H1 (cell line): ENCODE measurements around the gene RASL10B. TPM values are rescaled to one million over a fixed set of nuclear protein-coding genes. Genes with fewer than 3 reads are reported as not detected.

Source experiments
- CTCF ChIA-PET: fragments of 300-600 bp; sonication (Branson Sonifier 250); formaldehyde crosslinking; loops from one replicate; lab custom pipeline; 2021; ENCODE audit not compliant: partially characterized antibody; lab: Charles Lee
- POLR2A ChIA-PET: fragments of 300-600 bp; sonication (Branson Sonifier 250); formaldehyde crosslinking; loops from one replicate; lab custom pipeline; 2021; ENCODE audit warnings: inconsistent platforms; ENCODE audit not compliant: partially characterized antibody; lab: Charles Lee
- DNase-seq, 2 experiments: peaks; one replicate each; pipeline versions ENCODE4 v3.0.0 to v3.0.0-alpha.2; 2010 to 2022; ENCODE audit warnings: low spot score in 2 of 2, low read depth in 1 of 2, mixed read lengths in 1 of 2
- FAIRE-seq: peaks from 2 replicates; lab custom pipeline; 2011; peaks lifted over from hg19 to GRCh38; lab: Jason Lieb, UNC
- H2AFZ ChIP-seq: 2 replicates; pipeline ENCODE4 v1.8.1; 2012; ENCODE audit warnings: low read length, inconsistent platforms
- H2AK5ac ChIP-seq: 2 replicates; pipeline ENCODE4 v1.6.1; 2013; ENCODE audit warnings: low read depth, low read length
- H2BK120ac ChIP-seq: replicated peaks from 2 replicates; pipeline ENCODE3; 2013; ENCODE audit warnings: low read depth, low read length, inconsistent platforms
- H2BK12ac ChIP-seq: 2 replicates; pipeline ENCODE4 v1.6.1; 2013; ENCODE audit warnings: low read depth, low read length
- H2BK15ac ChIP-seq: 2 replicates; pipeline ENCODE4 v1.6.1; 2013; ENCODE audit warnings: low read length
- H2BK20ac ChIP-seq: 2 replicates; pipeline ENCODE4 v1.6.1; 2013; ENCODE audit warnings: low read length
- H2BK5ac ChIP-seq: 2 replicates; pipeline ENCODE4 v1.6.1; 2013; ENCODE audit warnings: low read depth, low read length
- H3K14ac ChIP-seq: 2 replicates; pipeline ENCODE4 v1.6.1; 2013; ENCODE audit warnings: inconsistent platforms; ENCODE audit not compliant: insufficient read length
- H3K18ac ChIP-seq: 2 replicates; pipeline ENCODE4 v1.6.1; 2013; ENCODE audit warnings: low read length; ENCODE audit errors: extremely low read depth
- H3K23ac ChIP-seq: 2 replicates; pipeline ENCODE4 v1.6.1; 2013; ENCODE audit warnings: inconsistent platforms; ENCODE audit not compliant: insufficient read length
- H3K23me2 ChIP-seq: 2 replicates; pipeline ENCODE4 v1.6.1; 2013; ENCODE audit warnings: low read depth, low read length
- H3K27ac ChIP-seq: 2 replicates; pipeline ENCODE4 v1.6.1; 2011; ENCODE audit warnings: low read depth, low read length, inconsistent platforms
- H3K27me3 ChIP-seq, 4 experiments: replicated peaks in 1 of 4; 1 replicate in 1 of 4; 2 replicates in 3 of 4; pipeline versions ENCODE4 v1.6.1 to v1.8.1; 2011 to 2013; ENCODE audit warnings: low read length in 3 of 4, mild to moderate bottlenecking in 3 of 4, inconsistent platforms in 2 of 4, mixed read lengths in 2 of 4, moderate library complexity in 1 of 4; ENCODE audit not compliant: control insufficient read depth in 3 of 4, insufficient read depth in 3 of 4; ENCODE audit errors: extremely low read depth in 1 of 4
- H3K36me3 ChIP-seq, 4 experiments: 2 replicates each; pipeline versions ENCODE4 v1.6.1 to v1.8.1; 2011 to 2013; ENCODE audit warnings: mild to moderate bottlenecking in 4 of 4, low read length in 3 of 4, moderate library complexity in 2 of 4, control low read depth in 1 of 4, inconsistent platforms in 1 of 4; ENCODE audit not compliant: insufficient read depth in 4 of 4, control insufficient read depth in 2 of 4
- H3K4ac ChIP-seq: replicated peaks from 2 replicates; pipeline ENCODE3; 2013; ENCODE audit warnings: low read length, low read depth, mixed read lengths, inconsistent platforms; ENCODE audit not compliant: insufficient read length
- H3K4me1 ChIP-seq, 4 experiments: replicated peaks in 1 of 4; 1 replicate in 1 of 4; 2 replicates in 3 of 4; pipeline versions ENCODE4 v1.6.1 to v1.8.1; 2011 to 2013; ENCODE audit warnings: low read length in 3 of 4, inconsistent platforms in 2 of 4, mixed read lengths in 1 of 4; ENCODE audit not compliant: insufficient read depth in 4 of 4, control insufficient read depth in 3 of 4
- H3K4me2 ChIP-seq, 2 experiments: 2 replicates each; pipeline versions ENCODE4 v1.6.1 to v1.8.1; 2011 to 2013; ENCODE audit warnings: low read depth in 2 of 2, low read length in 2 of 2, control low read depth in 1 of 2, inconsistent platforms in 1 of 2, mild to moderate bottlenecking in 1 of 2; ENCODE audit not compliant: insufficient read depth in 1 of 2
- H3K4me3 ChIP-seq, 4 experiments: fragments of 200-600, 300-600 bp in 1 of 4; sonication (generic), shearing (Covaris generic), sonication (Bioruptor Twin) in 1 of 4; 2 replicates each; pipeline versions ENCODE4 v1.5.1 to v1.8.1; 2011 to 2016; ENCODE audit warnings: low read length in 4 of 4, low read depth in 3 of 4, control low read depth in 2 of 4, inconsistent platforms in 2 of 4, mild to moderate bottlenecking in 2 of 4, mixed read lengths in 1 of 4, moderate library complexity in 1 of 4; ENCODE audit not compliant: insufficient read depth in 2 of 4; ENCODE audit errors: extremely low read depth in 1 of 4
- H3K56ac ChIP-seq: replicated peaks from 2 replicates; pipeline ENCODE3; 2013; ENCODE audit warnings: low read depth, mild to moderate bottlenecking, mixed read lengths, low read length, inconsistent platforms; ENCODE audit not compliant: insufficient read length
- H3K79me1 ChIP-seq: 2 replicates; pipeline ENCODE4 v1.6.1; 2013; ENCODE audit warnings: low read depth, low read length, control low read depth
- H3K79me2 ChIP-seq, 2 experiments: 2 replicates each; pipeline versions ENCODE4 v1.6.1 to v1.8.1; 2012 to 2013; ENCODE audit warnings: low read length in 2 of 2, mild to moderate bottlenecking in 2 of 2, inconsistent platforms in 1 of 2; ENCODE audit not compliant: insufficient read depth in 2 of 2, control insufficient read depth in 1 of 2
- H3K9ac ChIP-seq, 4 experiments: replicated peaks in 1 of 4; 1 replicate in 1 of 4; 2 replicates in 3 of 4; pipeline versions ENCODE4 v1.6.1 to v1.8.1; 2011 to 2013; ENCODE audit warnings: low read depth in 3 of 4, low read length in 3 of 4, control low read depth in 2 of 4, mild to moderate bottlenecking in 2 of 4, moderate library complexity in 2 of 4, inconsistent platforms in 1 of 4; ENCODE audit errors: extremely low read depth in 1 of 4
- H3K9me3 ChIP-seq, 2 experiments: 2 replicates each; pipeline versions ENCODE4 v1.6.1 to v1.8.1; 2012 to 2013; ENCODE audit warnings: mild to moderate bottlenecking in 2 of 2, moderate library complexity in 2 of 2, control low read depth in 1 of 2, inconsistent platforms in 1 of 2, low read depth in 1 of 2, low read length in 1 of 2, mixed read lengths in 1 of 2; ENCODE audit not compliant: insufficient read depth in 2 of 2
- H4K20me1 ChIP-seq, 2 experiments: replicated peaks in 1 of 2; 2 replicates each; pipeline versions ENCODE3 to v1.8.1; 2011 to 2013; ENCODE audit warnings: inconsistent platforms in 2 of 2, low read length in 2 of 2, mild to moderate bottlenecking in 1 of 2; ENCODE audit not compliant: insufficient read depth in 2 of 2, control insufficient read depth in 1 of 2
- H4K5ac ChIP-seq: 2 replicates; pipeline ENCODE4 v1.6.1; 2013; ENCODE audit warnings: low read length, low read depth, mixed read lengths, inconsistent platforms; ENCODE audit not compliant: insufficient read length
- H4K8ac ChIP-seq: 2 replicates; pipeline ENCODE4 v1.8.0; 2013; ENCODE audit warnings: mild to moderate bottlenecking, moderate library complexity, low read length, inconsistent platforms; ENCODE audit not compliant: insufficient read depth; ENCODE audit errors: extremely low read depth
- H4K91ac ChIP-seq: replicated peaks from 2 replicates; pipeline ENCODE3; 2013; ENCODE audit warnings: low read length, mixed read lengths, inconsistent platforms; ENCODE audit not compliant: insufficient read length
- CBX8 ChIP-seq: fragments of 300-800, 300-1000 bp; sonication (generic); IDR thresholded peaks from 2 replicates; pipeline ENCODE4 v1.7.1; 2016; ENCODE audit warnings: low read depth, low read length, borderline replicate concordance
- JUND ChIP-seq: IDR thresholded peaks from 2 replicates; pipeline ENCODE4 v1.6.1; 2011; ENCODE audit warnings: mild to moderate bottlenecking, improper control_type of control experiment, low read length
- KDM4A ChIP-seq: IDR thresholded peaks from one replicate; pipeline ENCODE4 v1.7.1; 2012; ENCODE audit warnings: low read depth, mild to moderate bottlenecking, moderate library complexity, low read length, inconsistent platforms; ENCODE audit not compliant: severe bottlenecking
- POLR2A ChIP-seq, 2 experiments: IDR thresholded peaks; 1 replicate in 1 of 2; 2 replicates in 1 of 2; pipeline ENCODE4 v1.6.1; 2011; ENCODE audit warnings: low read depth in 2 of 2, low read length in 2 of 2, mild to moderate bottlenecking in 2 of 2; ENCODE audit errors: control extremely low read depth in 1 of 2
- POLR2AphosphoS5 ChIP-seq: IDR thresholded peaks from 2 replicates; pipeline ENCODE4 v1.6.1; 2011; ENCODE audit warnings: low read depth, low read length
- RBBP5 ChIP-seq: IDR thresholded peaks from 2 replicates; pipeline ENCODE4 v1.7.1; 2012; ENCODE audit warnings: low read depth, mild to moderate bottlenecking, inconsistent platforms, low read length, moderate library complexity, borderline replicate concordance
- RXRA ChIP-seq: IDR thresholded peaks from 2 replicates; pipeline ENCODE4 v1.6.1; 2011; ENCODE audit warnings: low read depth, mild to moderate bottlenecking, low read length, moderate library complexity; ENCODE audit not compliant: insufficient read depth
- SP2 ChIP-seq: IDR thresholded peaks from 2 replicates; pipeline ENCODE4 v1.6.1; 2012; ENCODE audit warnings: mild to moderate bottlenecking, low read length, inconsistent platforms
- WGBS, 2 experiments: shearing (Covaris generic) in 1 of 2; methylation state at CpG; one replicate each; pipeline versions ENCODE4 v1.1.6 to v1.1.7; 2013 to 2015; ENCODE audit warnings: low lambda C conversion rate in 2 of 2, mixed read lengths in 2 of 2, inconsistent platforms in 1 of 2, low coverage in 1 of 2, missing lambda C conversion rate in 1 of 2; ENCODE audit not compliant: insufficient replicate concordance in 2 of 2, insufficient coverage in 1 of 2, insufficient read length in 1 of 2; ENCODE audit errors: extremely low coverage in 1 of 2, missing lambda C conversion rate in 1 of 2; 5-methylcytosine and 5-hydroxymethylcytosine counted together
- polyA plus RNA-seq, 7 experiments: library from polyadenylated mRNA; depleted of rRNA in 3 of 7; stranded (reverse) in 5 of 7; unstranded in 2 of 7; fragments of >200 nt in 5 of 7; fragments of 200-250 nt in 2 of 7; gene quantifications; 1 replicate in 5 of 7; 2 replicates in 1 of 7; 4 replicates in 1 of 7; pipeline versions ENCODE4 v1.2.1 to v1.2.3, GENCODE V29; 2011 to 2013; ENCODE audit warnings: missing spikeins in 2 of 7, mixed read lengths in 2 of 7
- total RNA-seq: library from RNA; stranded (reverse); fragmentation: NEBNext Ultra II Directional; extraction: Animal tissue kit (Norgen Biotek cat#: 25700); gene quantifications from 2 replicates; pipeline ENCODE4 v1.2.1, GENCODE V29; 2021

The RASL10B gene
- total and polyA plus RNA-seq, 2 of the 8 experiments (the other 6 are each of a cell fraction or from before 2014, with no cell fraction given) = 17.5 to 22.8 TPM

DNA sequence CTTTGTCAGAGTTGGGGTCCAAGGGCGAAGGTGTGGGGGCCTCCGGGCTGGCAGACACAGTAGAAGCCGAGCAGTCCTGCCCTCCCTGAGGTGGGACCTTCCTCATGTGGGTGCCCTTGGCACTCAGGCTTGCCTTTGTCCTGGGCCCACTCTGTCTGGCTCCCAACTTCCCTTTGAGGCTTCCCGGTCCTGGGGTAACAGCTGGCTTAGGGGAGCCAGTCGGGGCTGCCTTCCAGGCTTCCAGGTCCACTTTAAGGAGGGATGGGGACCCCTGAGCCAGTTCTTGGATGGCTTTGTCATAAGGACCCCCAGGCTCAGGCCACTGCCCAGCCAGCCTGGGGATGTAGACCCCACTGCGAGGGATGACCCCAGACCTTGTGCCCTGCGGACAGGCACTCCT lies 13.8 kb downstream of the RASL10B start:
- Histone ChIP-seq H4K5ac (no peak overlapping the region), H2BK120ac (no peak overlapping the region), H3K18ac (no peak overlapping the region), H2AFZ (no peak overlapping the region), H3K4me1 (peaks cover 0 to 9% (median 6%) of the 10 kb centered on the region in 4 experiments; a peak in 5 of 7 replicates), H4K8ac (no peak overlapping the region), H3K23me2 (peaks cover 5% of the 10 kb centered on the region; the same call in 1 of the 2 replicates), H4K91ac (no peak overlapping the region), H3K56ac (no peak overlapping the region), H3K36me3 (peaks cover 0 to 8% (median 0%) of the 10 kb centered on the region in 4 experiments; a peak in 1 of 8 replicates), H2BK12ac (no peak overlapping the region), H3K27me3 (peaks cover 8 to 34% (median 30%) of the 10 kb centered on the region in 4 experiments), H3K9ac (no peak overlapping the region), H3K14ac (no peak overlapping the region), H3K4ac (no peak overlapping the region), H3K4me2 (no peak overlapping the region), H3K4me3 (no peak overlapping the region), H4K20me1 (peaks cover 0 to 7% of the 10 kb centered on the region in 2 experiments), H2BK5ac (no peak overlapping the region), H2BK20ac (no peak overlapping the region), H3K79me2 (no peaks in the 10 kb centered on the region), H2AK5ac (no peak overlapping the region), H3K23ac (no peak overlapping the region), H3K9me3 (peaks cover 7 to 8% of the 10 kb centered on the region in 2 experiments; a peak in 2 of 4 replicates), H3K27ac (no peak overlapping the region), H3K79me1 (no peaks in the 10 kb centered on the region; the same call in 1 of the 2 replicates), H2BK15ac (no peak overlapping the region)
- no peak for FAIRE-seq
- DNase-seq = no peak
- WGBS, 2 experiments = 88% methylated on average over 5 of the region's 7 CpGs; no CpG with 5 or more reads in 1 of the 2 experiments
- ChIA-PET CTCF (interaction anchor here (0.6 to 8.4 kb wide), 14 partner anchors 12 to 148 kb away, joined by 3 to 166 read pairs (median 3); partner anchors contain the start of gene RASL10B), POLR2A (interaction anchor here (1.4 kb wide), 1 partner anchor 64 kb away, joined by 3 read pairs; the partner anchor contains the start of gene TAF15)
- TF ChIP-seq CBX8 = no peak
- no peak for TF ChIP-seq KDM4A
- TF ChIP-seq RXRA = no peak
- TF ChIP-seq SP2 = no peak
- no peak for TF ChIP-seq JUND
- no peak for TF ChIP-seq POLR2AphosphoS5
- no peak for TF ChIP-seq POLR2A (IDR thresholded peaks at IDR 0.05; ENCODE audit: control extremely low read depth in 1 of 2, low read depth in 2 of 2, low read length in 2 of 2)
- TF ChIP-seq RBBP5 = no peak
